Smooth muscle cell (in vitro differentiated cells): ENCODE data around the gene MAB21L4. TPM values are rescaled to one million over a fixed set of nuclear protein-coding genes. Genes with fewer than 3 reads are reported as not detected.

Experiments used
- DNase-seq: peaks from one replicate; lab custom pipeline; 2025; ENCODE audit not compliant: unreplicated experiment; lab: John Stamatoyannopoulos, UW
- H2AFZ ChIP-seq: fragments of 200-600 bp; sonication (generic); 2 replicates; pipeline ENCODE4 v1.6.0; 2016; ENCODE audit warnings: antibody characterized with exemption, low read depth, mild to moderate bottlenecking
- H3F3A ChIP-seq: fragments of 200-600 bp; sonication (generic); 2 replicates; pipeline ENCODE4 v1.6.0; 2017; ENCODE audit warnings: antibody characterized with exemption, low read depth
- H3K27ac ChIP-seq: fragments of 200-600 bp; sonication (generic); 2 replicates; pipeline ENCODE4 v1.5.1; 2016; ENCODE audit warnings: low read depth, mild to moderate bottlenecking
- H3K27me3 ChIP-seq: fragments of 200-600 bp; sonication (generic); 2 replicates; pipeline ENCODE4 v1.6.1; 2016; ENCODE audit warnings: low read depth, mild to moderate bottlenecking
- H3K36me3 ChIP-seq: fragments of 200-600 bp; sonication (generic); 2 replicates; pipeline ENCODE4 v1.5.1; 2016; ENCODE audit warnings: low read depth
- H3K4me1 ChIP-seq: fragments of 200-600 bp; sonication (generic); 2 replicates; pipeline ENCODE4 v1.5.1; 2016; ENCODE audit warnings: low read depth
- H3K4me2 ChIP-seq: fragments of 200-600 bp; sonication (generic); 2 replicates; pipeline ENCODE4 v1.6.0; 2016; ENCODE audit warnings: mild to moderate bottlenecking
- H3K4me3 ChIP-seq: fragments of 200-600 bp; sonication (generic); 2 replicates; pipeline ENCODE4 v1.5.1; 2016; ENCODE audit warnings: mild to moderate bottlenecking
- H3K79me2 ChIP-seq: fragments of 200-600 bp; sonication (generic); 2 replicates; pipeline ENCODE4 v1.6.0; 2016; ENCODE audit warnings: low read depth, mild to moderate bottlenecking
- H3K9ac ChIP-seq: fragments of 200-600 bp; sonication (generic); 2 replicates; pipeline ENCODE4 v1.6.0; 2016; ENCODE audit warnings: low read depth
- H3K9me3 ChIP-seq: fragments of 200-600 bp; sonication (generic); replicated peaks from 2 replicates; pipeline ENCODE4 v1.5.1; 2016; ENCODE audit warnings: low read depth
- H4K20me1 ChIP-seq: fragments of 200-600 bp; sonication (generic); 2 replicates; pipeline ENCODE4 v1.6.0; 2016; ENCODE audit warnings: low read depth
- CTCF ChIP-seq: fragments of 200-600 bp; sonication (generic); IDR thresholded peaks from 2 replicates; pipeline ENCODE4 v1.5.1; 2017; ENCODE audit warnings: borderline replicate concordance, mild to moderate bottlenecking, antibody characterized with exemption; ENCODE audit not compliant: insufficient read depth, poor library complexity, severe bottlenecking
- WGBS: methylation state at CpG from one replicate; pipeline ENCODE4 v1.1.7; 2016; ENCODE audit warnings: low lambda C conversion rate; 5-methylcytosine and 5-hydroxymethylcytosine counted together
- polyA plus RNA-seq: library from polyadenylated mRNA; unstranded; fragments of >200 nt; fragmentation: Nextera tagmentation; extraction: Ambion mirVana; gene quantifications from 2 replicates; pipeline ENCODE4 v1.2.1, GENCODE V29; 2016
- total RNA-seq: library from RNA; depleted of rRNA; stranded (reverse); fragments of >200 nt; gene quantifications from 2 replicates; pipeline ENCODE4 v1.2.3, GENCODE V29; 2014

MAB21L4 gene
- total and polyA plus RNA-seq, 2 experiments from 2014 or later: 0.53 to 2.2 TPM

GRCh38 chr2:240918258-240919091 lies 22.5 kb upstream of the MAB21L4 start:
- WGBS: 96% methylated on average over 26 of the region's 36 CpGs
- Histone ChIP-seq H2AFZ (no peak overlapping the region), H3K4me3 (no peak overlapping the region), H3K27me3 (no peaks in the 10 kb centered on the region), H3K4me1 (no peaks in the 10 kb centered on the region), H3K4me2 (no peak overlapping the region), H4K20me1 (no peaks in the 10 kb centered on the region), H3K36me3 (no peaks in the 10 kb centered on the region), H3K9ac (no peak overlapping the region), H3F3A (no peaks in the 10 kb centered on the region), H3K9me3 (no peaks in the 10 kb centered on the region), H3K27ac (no peak overlapping the region), H3K79me2 (no peaks in the 10 kb centered on the region)
- DNase-seq: no peak
- no peak for TF ChIP-seq CTCF

GRCh38 chr2:240917684-240918257 lies 21.8 kb upstream of the MAB21L4 start:
- Histone ChIP-seq H3K9me3 (no peaks in the 10 kb centered on the region), H2AFZ (no peak overlapping the region), H3F3A (no peaks in the 10 kb centered on the region), H3K27me3 (no peaks in the 10 kb centered on the region), H4K20me1 (no peaks in the 10 kb centered on the region), H3K4me3 (no peak overlapping the region), H3K36me3 (no peaks in the 10 kb centered on the region), H3K9ac (no peak overlapping the region), H3K27ac (no peak overlapping the region), H3K4me1 (no peaks in the 10 kb centered on the region), H3K4me2 (no peak overlapping the region), H3K79me2 (no peaks in the 10 kb centered on the region)
- no peak for DNase-seq
- WGBS: 88% methylated on average over 10 of the region's 10 CpGs
- TF ChIP-seq CTCF: no peak

- Histone ChIP-seq H3K27ac (no peak overlapping the region), H3K27me3 (no peaks in the 10 kb centered on the region), H3K4me1 (no peaks in the 10 kb centered on the region), H2AFZ (no peak overlapping the region), H4K20me1 (no peaks in the 10 kb centered on the region), H3F3A (no peaks in the 10 kb centered on the region), H3K4me3 (no peak overlapping the region), H3K9ac (no peak overlapping the region), H3K4me2 (peak overlapping the region; percentile 71), H3K36me3 (no peaks in the 10 kb centered on the region), H3K79me2 (no peaks in the 10 kb centered on the region), H3K9me3 (no peaks in the 10 kb centered on the region)
- 86% methylated on average over 19 of the region's 20 CpGs for WGBS
- DNase-seq: no peak
- no peak for TF ChIP-seq CTCF
Measured at GRCh38 chr2:240917009-240917683, 21.2 kb upstream of the MAB21L4 start.
